Stomach (tissue), 4 donors: Measurements from ENCODE around the gene LYRM4.

Experiments used
- CTCF ChIP-seq, 7 experiments: fragments of 450-650 bp in 4 of 7; fragments of 200-600 bp in 3 of 7; sonication (generic) in 3 of 7; IDR thresholded peaks; one replicate each; pipeline ENCODE4 v1.5.1; 2016 to 2019; ENCODE audit warnings: antibody characterized with exemption in 7 of 7, control low read depth in 2 of 7, mild to moderate bottlenecking in 1 of 7
- EP300 ChIP-seq: sonication (generic); formaldehyde crosslinking; IDR thresholded peaks from one replicate; pipeline ENCODE4 v1.6.1; 2017; ENCODE audit warnings: antibody characterized with exemption

DNA sequence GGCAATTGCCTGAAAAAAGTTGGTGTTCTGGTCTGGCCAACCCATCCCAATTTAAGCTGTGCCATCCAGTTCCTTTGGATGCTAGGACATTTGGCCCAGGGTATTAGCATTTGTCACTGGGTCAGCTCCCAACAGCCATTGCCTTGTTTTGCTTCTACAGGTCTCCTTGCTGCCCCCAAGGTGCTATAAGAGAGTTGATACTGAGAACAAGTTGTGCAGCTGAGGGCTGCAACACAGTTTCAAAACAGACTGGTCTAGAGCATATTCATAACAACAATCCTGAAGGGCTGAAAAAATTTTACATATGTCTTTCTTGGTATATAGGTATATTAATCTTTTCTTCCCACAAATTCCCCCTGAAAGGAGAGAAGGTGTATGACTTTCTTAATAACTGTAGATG, 61.0 kb downstream of the LYRM4 start:
- TF ChIP-seq CTCF (IDR thresholded peaks at IDR 0.05) (no peak), EP300 (no peak)
